PC-3 (cell line): ENCODE measurements around the gene MMP14.
"Not testable (repeated sequence)": the region's sequence is repeated elsewhere in the genome, so short reads cannot be mapped to it uniquely, and the experiment has no call there.

Experiments used
- EZH2phosphoT487 ChIP-seq: fragments of 300-600 bp; sonication (generic); IDR thresholded peaks from 2 replicates; pipeline ENCODE4 v1.6.1; 2018; ENCODE audit warnings: mild to moderate bottlenecking, antibody characterized with exemption, low read length, borderline replicate concordance
- TF ChIP-seq, protein P1 (sequence below): fragments of 300-600 bp; sonication (generic); conservative IDR thresholded peaks from 2 replicates; pipeline ENCODE4 v1.5.1; 2017; ENCODE audit warnings: antibody characterized with exemption, low read depth, mild to moderate bottlenecking, low read length

DNA sequence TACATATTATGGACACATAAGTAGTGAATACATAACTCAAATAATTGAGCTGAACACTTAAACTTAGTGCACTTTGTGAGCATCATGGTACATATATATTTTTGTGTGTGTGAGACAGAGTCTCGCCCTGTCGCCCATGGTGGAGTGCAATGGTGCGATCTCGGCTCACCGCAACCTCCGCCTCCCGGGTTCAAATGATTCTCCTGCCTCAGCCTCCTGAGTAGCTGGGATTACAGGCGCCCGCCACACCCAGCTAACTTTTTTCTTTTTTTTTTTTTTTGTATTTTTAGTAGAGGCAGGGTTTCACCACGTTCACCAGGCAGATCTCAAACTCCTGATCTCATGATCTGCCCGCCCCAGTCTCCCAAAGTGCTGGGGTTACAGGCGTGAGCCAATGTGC lies 15.8 kb downstream of the MMP14 start:
- TF ChIP-seq EZH2phosphoT487, result not testable (repeated sequence)
- TF ChIP-seq, protein P1, sequence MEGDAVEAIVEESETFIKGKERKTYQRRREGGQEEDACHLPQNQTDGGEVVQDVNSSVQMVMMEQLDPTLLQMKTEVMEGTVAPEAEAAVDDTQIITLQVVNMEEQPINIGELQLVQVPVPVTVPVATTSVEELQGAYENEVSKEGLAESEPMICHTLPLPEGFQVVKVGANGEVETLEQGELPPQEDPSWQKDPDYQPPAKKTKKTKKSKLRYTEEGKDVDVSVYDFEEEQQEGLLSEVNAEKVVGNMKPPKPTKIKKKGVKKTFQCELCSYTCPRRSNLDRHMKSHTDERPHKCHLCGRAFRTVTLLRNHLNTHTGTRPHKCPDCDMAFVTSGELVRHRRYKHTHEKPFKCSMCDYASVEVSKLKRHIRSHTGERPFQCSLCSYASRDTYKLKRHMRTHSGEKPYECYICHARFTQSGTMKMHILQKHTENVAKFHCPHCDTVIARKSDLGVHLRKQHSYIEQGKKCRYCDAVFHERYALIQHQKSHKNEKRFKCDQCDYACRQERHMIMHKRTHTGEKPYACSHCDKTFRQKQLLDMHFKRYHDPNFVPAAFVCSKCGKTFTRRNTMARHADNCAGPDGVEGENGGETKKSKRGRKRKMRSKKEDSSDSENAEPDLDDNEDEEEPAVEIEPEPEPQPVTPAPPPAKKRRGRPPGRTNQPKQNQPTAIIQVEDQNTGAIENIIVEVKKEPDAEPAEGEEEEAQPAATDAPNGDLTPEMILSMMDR, result not testable (repeated sequence)
